IMR-90 (cell line): ENCODE data around the gene ZNF850. TPM values are rescaled to one million over a fixed set of nuclear protein-coding genes. Genes with fewer than 3 reads are reported as not detected.
"Not testable (repeated sequence)": the region's sequence is repeated elsewhere in the genome, so short reads cannot be mapped to it uniquely, and the experiment has no call there.

Experiments used
- ATAC-seq: fragments of 200-7000 bp; cut with Tn5 transposase; 2 replicates; pipeline ENCODE4 v1.9.1; 2020; ENCODE audit warnings: low read depth, mild to moderate bottlenecking, moderate library complexity
- BruUV-seq: library from RNA; stranded (reverse); fragments of 400-500 nt; replicated peaks from 2 replicates; lab custom pipeline; 2021; lab: Mats Ljungman, UMichigan
- CTCF ChIA-PET: fragments of 300-600 bp; formaldehyde crosslinking; extraction: SDS; loops from one replicate; lab custom pipeline; 2021; ENCODE audit warnings: antibody characterized with exemption; lab: Yijun Ruan, JAX
- POLR2A ChIA-PET: fragments of 300-600 bp; sonication (Branson Sonifier 250); formaldehyde crosslinking; loops from one replicate; lab custom pipeline; 2022; ENCODE audit warnings: antibody characterized with exemption; ENCODE audit not compliant: unreplicated experiment; lab: Charles Lee
- DNase-seq: peaks from one replicate; pipeline ENCODE4 v3.0.0; 2013
- H2AFZ ChIP-seq: replicated peaks from 2 replicates; pipeline ENCODE3; 2013; ENCODE audit warnings: low read length, mild to moderate bottlenecking; ENCODE audit not compliant: poor library complexity
- H2AK5ac ChIP-seq: 2 replicates; pipeline ENCODE4 v1.6.1; 2013; ENCODE audit warnings: low read depth, low read length, inconsistent platforms
- H2AK9ac ChIP-seq: replicated peaks from 2 replicates; pipeline ENCODE3; 2013; ENCODE audit warnings: mild to moderate bottlenecking, low read depth, low read length, moderate library complexity; ENCODE audit not compliant: poor library complexity
- H2BK120ac ChIP-seq: 2 replicates; pipeline ENCODE4 v1.6.1; 2013; ENCODE audit warnings: low read depth, low read length, inconsistent platforms
- H2BK15ac ChIP-seq: 3 replicates; pipeline ENCODE4 v1.6.1; 2013; ENCODE audit warnings: low read depth, low read length, inconsistent platforms
- H2BK20ac ChIP-seq: 2 replicates; pipeline ENCODE4 v1.6.1; 2013; ENCODE audit warnings: low read depth, mild to moderate bottlenecking, inconsistent platforms, low read length, moderate library complexity
- H2BK5ac ChIP-seq: 2 replicates; pipeline ENCODE4 v1.6.1; 2013; ENCODE audit warnings: mild to moderate bottlenecking, low read depth, low read length, inconsistent platforms; ENCODE audit not compliant: poor library complexity, severe bottlenecking
- H3K14ac ChIP-seq: replicated peaks from 2 replicates; pipeline ENCODE4 v1.6.1; 2013; ENCODE audit warnings: low read depth, low read length, inconsistent platforms
- H3K18ac ChIP-seq: 2 replicates; pipeline ENCODE4 v1.6.1; 2013; ENCODE audit warnings: low read depth, low read length, control low read depth
- H3K23ac ChIP-seq: 2 replicates; pipeline ENCODE4 v1.6.1; 2013; ENCODE audit warnings: low read depth, low read length, inconsistent platforms
- H3K27ac ChIP-seq: 2 replicates; pipeline ENCODE4 v1.5.1; 2013; ENCODE audit warnings: mild to moderate bottlenecking, control low read depth, low read length; ENCODE audit not compliant: insufficient read depth
- H3K27me3 ChIP-seq: 2 replicates; pipeline ENCODE4 v1.6.1; 2013; ENCODE audit warnings: low read length; ENCODE audit not compliant: control insufficient read depth, insufficient read depth
- H3K36me3 ChIP-seq: 2 replicates; pipeline ENCODE4 v1.6.1; 2013; ENCODE audit warnings: low read length, mixed read lengths; ENCODE audit not compliant: control insufficient read depth, insufficient read depth
- H3K4ac ChIP-seq: 2 replicates; pipeline ENCODE4 v1.6.1; 2013; ENCODE audit warnings: low read depth, low read length, inconsistent platforms
- H3K4me1 ChIP-seq: 2 replicates; pipeline ENCODE4 v1.6.1; 2013; ENCODE audit warnings: low read length, mixed read lengths; ENCODE audit not compliant: control insufficient read depth, insufficient read depth
- H3K4me2 ChIP-seq: 2 replicates; pipeline ENCODE4 v1.6.1; 2013; ENCODE audit warnings: low read depth, mild to moderate bottlenecking, control low read depth, low read length, moderate library complexity
- H3K4me3 ChIP-seq: 2 replicates; pipeline ENCODE4 v1.5.1; 2013; ENCODE audit warnings: low read depth, mild to moderate bottlenecking, control low read depth, low read length, moderate library complexity; ENCODE audit not compliant: insufficient read depth
- H3K56ac ChIP-seq: 2 replicates; pipeline ENCODE4 v1.6.1; 2013; ENCODE audit warnings: low read length, inconsistent platforms; ENCODE audit not compliant: insufficient read depth; ENCODE audit errors: extremely low read depth
- H3K79me1 ChIP-seq, 2 experiments: 2 replicates each; pipeline ENCODE4 v1.6.1; 2013; ENCODE audit warnings: low read length in 2 of 2, inconsistent platforms in 1 of 2, low read depth in 1 of 2
- H3K9ac ChIP-seq: 2 replicates; pipeline ENCODE4 v1.6.1; 2013; ENCODE audit warnings: low read depth, low read length, control low read depth
- H3K9me1 ChIP-seq: 2 replicates; pipeline ENCODE4 v1.6.1; 2013; ENCODE audit warnings: low read length, inconsistent platforms; ENCODE audit not compliant: insufficient read depth
- H3K9me3 ChIP-seq: 2 replicates; pipeline ENCODE4 v1.6.1; 2013; ENCODE audit warnings: low read length; ENCODE audit not compliant: control insufficient read depth, insufficient read depth
- H4K20me1 ChIP-seq: 2 replicates; pipeline ENCODE4 v1.6.1; 2013; ENCODE audit warnings: low read length, inconsistent platforms; ENCODE audit not compliant: insufficient read depth
- H4K5ac ChIP-seq: 2 replicates; pipeline ENCODE4 v1.6.1; 2013; ENCODE audit warnings: mild to moderate bottlenecking, low read depth, low read length, control low read depth
- H4K8ac ChIP-seq, 2 experiments: 2 replicates each; pipeline ENCODE4 v1.6.1; 2013; ENCODE audit warnings: low read depth in 2 of 2, low read length in 2 of 2, control low read depth in 1 of 2, inconsistent platforms in 1 of 2
- H4K91ac ChIP-seq: 2 replicates; pipeline ENCODE4 v1.6.1; 2013; ENCODE audit warnings: low read depth, low read length, inconsistent platforms; ENCODE audit not compliant: insufficient read depth
- BHLHE40 ChIP-seq: fragments of 150-350 bp; IDR thresholded peaks from 2 replicates; pipeline ENCODE4 v1.6.1; 2016; ENCODE audit warnings: mild to moderate bottlenecking, low read depth, low read length
- CTCF ChIP-seq: conservative IDR thresholded peaks from 2 replicates; pipeline ENCODE4 v1.5.1; 2012; ENCODE audit warnings: mild to moderate bottlenecking, low read depth, low read length, improper control_type of control experiment
- FOS ChIP-seq: fragments of 150-350 bp; IDR thresholded peaks from 2 replicates; pipeline ENCODE4 v1.6.1; 2016; ENCODE audit warnings: low read depth, low read length
- NFE2L2 ChIP-seq: fragments of 150-350 bp; IDR thresholded peaks from 2 replicates; pipeline ENCODE4 v1.6.1; 2016; ENCODE audit warnings: low read depth, mild to moderate bottlenecking, low read length
- RAD21 ChIP-seq: IDR thresholded peaks from 2 replicates; pipeline ENCODE4 v1.6.1; 2012; ENCODE audit warnings: low read length, improper control_type of control experiment
- RCOR1 ChIP-seq: IDR thresholded peaks from 2 replicates; pipeline ENCODE4 v1.6.1; 2012; ENCODE audit warnings: mild to moderate bottlenecking, low read length, improper control_type of control experiment; ENCODE audit not compliant: insufficient replicate concordance
- USF2 ChIP-seq: fragments of 150-350 bp; IDR thresholded peaks from 2 replicates; pipeline ENCODE4 v1.6.1; 2017; ENCODE audit warnings: mild to moderate bottlenecking, antibody characterized with exemption, low read length, low read depth
- WGBS, 2 experiments: methylation state at CpG; one replicate each; pipeline versions ENCODE4 v1.1.5 to v1.1.7; 2013; ENCODE audit warnings: missing lambda C conversion rate in 2 of 2; ENCODE audit not compliant: insufficient read length in 1 of 2; ENCODE audit errors: extremely low coverage in 2 of 2; 5-methylcytosine and 5-hydroxymethylcytosine counted together
- dilution Hi-C: fragments of 300-500 bp; cut with HindIII; formaldehyde crosslinking; loops from one replicate; pipeline ENCODE4 v1.14.3; 2018; ENCODE audit warnings: low sequenced_read_pairs; ENCODE audit not compliant: unreplicated experiment
- in situ Hi-C: fragments of 300-500 bp; cut with MboI; formaldehyde crosslinking; loops from 3 replicates; pipeline ENCODE4 v1.14.3; 2019; ENCODE audit warnings: low sequenced_read_pairs, inconsistent platforms, mixed read lengths
- intact Hi-C: fragments of 100-400 bp; cut with micrococcal nuclease; formaldehyde crosslinking; loops from 2 replicates; pipeline ENCODE4 v1.10.0; 2022
- polyA plus RNA-seq, 3 experiments: library from polyadenylated mRNA; depleted of rRNA; stranded (reverse); fragments of >200 nt; gene quantifications; 2 replicates each; pipeline ENCODE4 v1.2.3, GENCODE V29; 2012; ENCODE audit warnings: low replicate concordance in 1 of 3
- total RNA-seq: library from RNA; depleted of rRNA; stranded (reverse); fragments of >200 nt; gene quantifications from 2 replicates; pipeline ENCODE4 v1.2.3, GENCODE V29; 2012

Gene ZNF850
- total and polyA plus RNA-seq, 2 of the 4 experiments (the other 2 are of a cell fraction): 1.1 to 7.2 TPM

- Histone ChIP-seq H2BK5ac (no peak overlapping the region), H3K9ac (no peak overlapping the region), H3K79me1 (peaks cover 0 to 7% of the 10 kb centered on the region in 2 experiments; a peak in 2 of 4 replicates), H3K4me3 (no peak overlapping the region), H3K18ac (no peak overlapping the region), H2BK20ac (no peak overlapping the region), H4K91ac (no peak overlapping the region), H3K27ac (no peak overlapping the region), H3K36me3 (peaks cover 35% of the 10 kb centered on the region), H4K20me1 (no peaks in the 10 kb centered on the region), H3K56ac (no peak overlapping the region), H3K27me3 (no peaks in the 10 kb centered on the region), H3K4ac (no peak overlapping the region), H4K8ac (no peak overlapping the region), H3K14ac (no peak overlapping the region), H2BK120ac (no peak overlapping the region), H4K5ac (no peak overlapping the region), H3K4me2 (no peak overlapping the region), H3K23ac (no peak overlapping the region), H3K9me3 (peaks cover 82% of the 10 kb centered on the region), H2AFZ (no peak overlapping the region), H2AK9ac (no peak overlapping the region), H2BK15ac (no peak overlapping the region), H3K4me1 (no peaks in the 10 kb centered on the region), H2AK5ac (no peak overlapping the region), H3K9me1 (no peaks in the 10 kb centered on the region)
- ChIA-PET POLR2A (no interaction called here), CTCF (no interaction called here)
- BruUV-seq: no TSS peak
- WGBS, 2 experiments: no CpG with 5 or more reads among the region's 4 CpGs
- ATAC-seq (no peak), DNase-seq (no peak)
- dilution Hi-C loops (no loop called here), intact Hi-C loops (no loop called here), in situ Hi-C loops (no loop called here)
- TF ChIP-seq BHLHE40 (no peak), FOS (no peak), CTCF (no peak), NFE2L2 (no peak), RCOR1 (no peak), USF2 (no peak), RAD21 (no peak)
These were observed 26.7 kb downstream of the ZNF850 start for GRCh38 chr19:36745870-36746269.

- H2AK9ac ChIP-seq, intact Hi-C loops, H2BK20ac ChIP-seq, H4K8ac ChIP-seq, H3K56ac ChIP-seq, BruUV-seq, H3K4me1 ChIP-seq, H3K79me1 ChIP-seq, H2AK5ac ChIP-seq, H3K18ac ChIP-seq, H4K5ac ChIP-seq, H3K36me3 ChIP-seq, H3K9me1 ChIP-seq, dilution Hi-C loops, H3K23ac ChIP-seq, H4K20me1 ChIP-seq, H3K4ac ChIP-seq, in situ Hi-C loops, H3K27me3 ChIP-seq, CTCF ChIA-PET, H4K91ac ChIP-seq, H3K4me2 ChIP-seq, ATAC-seq, H3K27ac ChIP-seq, H2BK15ac ChIP-seq, POLR2A ChIA-PET, H3K4me3 ChIP-seq, H3K14ac ChIP-seq, DNase-seq, H3K9ac ChIP-seq, H2BK120ac ChIP-seq, H2BK5ac ChIP-seq, H2AFZ ChIP-seq: not testable (repeated sequence)
- peaks cover 36% of the 10 kb centered on the region for H3K9me3 ChIP-seq
- no CpG with 5 or more reads among the region's 9 CpGs for WGBS, 2 experiments
These were observed 36.4 kb downstream of the ZNF850 start for GRCh38 chr19:36736166-36736565.
